AG04449 (cell line): ENCODE data around the gene ISYNA1.
"Not testable (repeated sequence)": the region's sequence is repeated elsewhere in the genome, so short reads cannot be mapped to it uniquely, and the experiment has no call there.

ENCODE experiments used
- CTCF ChIA-PET: fragments of 350-600 bp; formaldehyde crosslinking; extraction: SDS; loops from one replicate; lab custom pipeline; 2021; ENCODE audit warnings: antibody characterized with exemption; lab: Yijun Ruan, JAX
- POLR2A ChIA-PET: fragments of 400-600, 350-600 bp; formaldehyde crosslinking; extraction: SDS; loops from one replicate; lab custom pipeline; 2020; ENCODE audit warnings: antibody characterized with exemption, inconsistent platforms; lab: Yijun Ruan, JAX
- DNase-seq: peaks from one replicate; pipeline ENCODE4 v3.0.0-alpha.2; 2010; ENCODE audit warnings: low read depth, low spot score
- H3K4me3 ChIP-seq: 2 replicates; pipeline ENCODE4 v1.5.1; 2011; ENCODE audit warnings: low read depth, mild to moderate bottlenecking, control low read depth, low read length
- CTCF ChIP-seq: IDR thresholded peaks from one replicate; pipeline ENCODE4 v1.5.1; 2011; ENCODE audit warnings: mild to moderate bottlenecking, moderate library complexity, low read length, control low read depth, inconsistent platforms; ENCODE audit not compliant: insufficient read depth; ENCODE audit errors: missing control alignments

ISYNA1 gene

GRCh38 chr19:18412610-18413239 lies 25.2 kb downstream of the ISYNA1 start:
- DNase-seq, result no peak
- CTCF ChIA-PET, result interaction anchor here (1.1 to 11.8 kb wide), 16 partner anchors 7 to 300 kb away, joined by 3 to 298 read pairs (median 8); partner anchors contain the start of genes GDF15, JUND, LRRC25 and PGPEP1

GRCh38 chr19:18408053-18408476 lies 29.9 kb downstream of the ISYNA1 start:
- ChIA-PET POLR2A (no interaction called here), CTCF (interaction anchor here (1.5 to 2.0 kb wide), 2 partner anchors 10 to 20 kb away, joined by 4 to 6 read pairs; partner anchors contain the start of gene LRRC25)
- no peak for DNase-seq
- peak; percentile 52 for TF ChIP-seq CTCF
- no peak overlapping the region for H3K4me3 ChIP-seq

More at GRCh38 chr19:18412610-18413239, 25.2 kb downstream of the ISYNA1 start:
- no peak for TF ChIP-seq CTCF
- POLR2A ChIA-PET, result interaction anchor here (5.9 kb wide), 1 partner anchor 132 kb away, joined by 42 read pairs; the partner anchor contains the start of gene JUND
- H3K4me3 ChIP-seq, result no peak overlapping the region

- no peak for TF ChIP-seq CTCF
- ChIA-PET CTCF (interaction anchor here (0.7 to 3.8 kb wide), 6 partner anchors 18 to 78 kb away, joined by 3 to 38 read pairs (median 6); no protein-coding TSS in a partner anchor), POLR2A (no interaction called here)
- H3K4me3 ChIP-seq, result no peak overlapping the region
- no peak for DNase-seq
Observed at GRCh38 chr19:18406749-18407148, 31.2 kb downstream of the ISYNA1 start.

- not testable (repeated sequence) for H3K4me3 ChIP-seq, DNase-seq
- ChIA-PET POLR2A (interaction anchor here (0.7 kb wide), 1 partner anchor 13 kb away, joined by 3 read pairs; the partner anchor contains the start of gene SSBP4), CTCF (interaction anchor here (0.7 to 3.8 kb wide), 6 partner anchors 8 to 77 kb away, joined by 3 to 38 read pairs (median 6); no protein-coding TSS in a partner anchor)
Observed at GRCh38 chr19:18405754-18406153, 32.2 kb downstream of the ISYNA1 start.

- CTCF ChIA-PET, result interaction anchor here (1.2 to 5.7 kb wide), 6 partner anchors 9 to 148 kb away, joined by 3 to 71 read pairs (median 5); partner anchors contain the start of gene SSBP4
- H3K4me3 ChIP-seq, POLR2A ChIA-PET, DNase-seq: not testable (repeated sequence)
Observed at GRCh38 chr19:18402455-18403248, 35.3 kb downstream of the ISYNA1 start.

- no peak overlapping the region for H3K4me3 ChIP-seq
- ChIA-PET POLR2A (interaction anchor here (0.8 kb wide), 1 partner anchor 120 kb away, joined by 4 read pairs; the partner anchor contains the start of gene JUND), CTCF (interaction anchor here (1.0 to 5.7 kb wide), 11 partner anchors 10 to 147 kb away, joined by 3 to 71 read pairs (median 4); partner anchors contain the start of genes GDF15 and SSBP4)
- no peak for DNase-seq
- peak; percentile 54 for TF ChIP-seq CTCF
Observed at GRCh38 chr19:18401580-18402112, 36.3 kb downstream of the ISYNA1 start.
